HuH-7 (cell line): ENCODE results near the gene SUPT20HL1.

Source experiments
- DNase-seq: peaks from one replicate; pipeline ENCODE4 v3.0.0; 2011; ENCODE audit warnings: low spot score

Gene SUPT20HL1

DNA sequence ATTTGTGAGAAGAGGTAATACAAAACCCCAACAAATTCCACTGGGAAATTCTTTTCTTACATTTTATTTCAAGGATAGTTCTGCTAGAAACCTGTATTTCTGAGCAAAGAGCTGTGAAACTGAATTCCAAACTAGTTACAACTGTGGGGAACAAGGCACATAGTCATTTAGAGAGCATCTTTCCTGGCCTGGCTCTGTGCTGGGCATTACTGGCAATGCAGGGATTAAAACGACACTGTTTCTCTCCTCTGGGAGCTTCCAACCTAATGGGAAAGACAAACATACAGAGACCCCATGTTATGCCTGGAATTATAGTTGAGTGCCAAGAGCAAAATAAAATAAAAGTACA, 36.5 kb downstream of the SUPT20HL1 start:
- DNase-seq, result no peak

GRCh38 chrX:24398766-24399165, 38.3 kb downstream of the SUPT20HL1 start:
- no peak for DNase-seq

DNA sequence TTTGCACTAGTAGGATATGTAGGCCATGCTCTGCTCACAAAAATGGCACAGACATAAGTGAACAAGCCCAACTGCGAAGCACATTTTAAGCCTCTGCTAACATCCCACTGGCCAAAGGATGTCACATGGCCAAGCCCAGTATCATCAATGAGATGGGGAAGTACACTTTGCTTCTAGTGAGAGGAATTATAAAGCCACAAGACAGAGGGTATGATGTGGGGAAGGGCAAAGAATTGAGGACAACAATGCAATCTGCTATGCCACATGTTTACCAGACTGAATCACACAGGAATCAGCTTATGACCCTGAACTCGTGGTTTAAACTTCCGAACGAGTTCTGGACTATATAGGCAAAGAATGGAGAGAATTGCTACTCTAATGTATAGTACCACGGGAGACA, 39.1 kb downstream of the SUPT20HL1 start:
- DNase-seq, result no peak

DNA sequence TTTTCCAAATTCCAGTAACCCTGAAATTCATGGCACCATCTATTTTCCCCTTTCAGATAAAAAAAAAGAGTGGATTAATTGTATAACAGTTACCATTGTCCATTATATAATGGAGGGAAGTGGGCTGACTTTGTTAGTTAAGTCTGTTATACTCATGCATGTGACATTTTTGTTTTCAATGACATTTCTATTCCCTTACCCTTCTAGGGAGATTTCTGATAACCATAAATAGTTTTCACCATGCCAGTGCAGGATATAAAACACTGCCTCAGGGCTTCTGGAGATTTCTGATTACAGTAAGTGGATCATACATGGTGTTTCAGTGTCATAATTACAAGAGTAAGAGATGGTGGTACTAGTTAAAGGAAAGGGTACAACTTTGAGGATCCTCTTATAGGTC, 45.5 kb downstream of the SUPT20HL1 start:
- no peak for DNase-seq
